Measurements from ENCODE around the gene MYO1F. TPM values are rescaled to one million over a fixed set of nuclear protein-coding genes. Genes with fewer than 3 reads are reported as not detected.

Gene MYO1F
- total and polyA plus RNA-seq, 2 of the 13 experiments (the other 11 are each of a cell fraction or from before 2014, with no cell fraction given), result 0.09 to 0.13 TPM

- no peak for TF ChIP-seq HBP1 (CRISPR knock-in tag; IDR thresholded peaks at IDR 0.05; ENCODE audit: low read depth)
- TF ChIP-seq SRY (CRISPR knock-in tag; IDR thresholded peaks at IDR 0.05), result no peak
- peak; percentile 37; the same call in 1 of the 2 replicates for TF ChIP-seq HCFC1 (IDR thresholded peaks at IDR 0.05; ENCODE audit: low read depth, low read length)
- peak; percentile 67 for TF ChIP-seq THAP11 (CRISPR knock-in tag; IDR thresholded peaks at IDR 0.05)
- 0 out of 2 replicates have a peak, but pooled peaks have one; percentile 26 for TF ChIP-seq REPIN1 (CRISPR knock-in tag; IDR thresholded peaks at IDR 0.05; ENCODE audit: borderline replicate concordance, low read depth)
Observed at GRCh38 chr19:8552810-8553209, 24.4 kb downstream of the MYO1F start (continued).

- H3K27me3 ChIP-seq (ENCODE audit: control insufficient read depth in 1 of 2, insufficient read depth in 2 of 2, low read length in 2 of 2), result no peaks in the 10 kb centered on the region; a peak in 1 of 5 replicates
- H4K20me1 ChIP-seq (ENCODE audit: insufficient read depth, low read length), result no peaks in the 10 kb centered on the region
- CTCF ChIA-PET (ENCODE audit: low intra/inter-chr PET ratio, low total read pairs), result no interaction called here
- intact Hi-C loops (cut with micrococcal nuclease; ENCODE audit: unreplicated experiment), result no loop called here
- no TSS peak for BruUV-seq (replicated peaks)
- no peak overlapping the region for H3K9ac ChIP-seq (ENCODE audit: insufficient read depth, low read depth, low read length)
- H3K4me2 ChIP-seq (ENCODE audit: low read depth, low read length), result no peak overlapping the region
- DNase-seq (ENCODE audit: low spot score) (no peak), ATAC-seq (no peak), FAIRE-seq (no peak)
- WGBS (ENCODE audit: low lambda C conversion rate), result 53% methylated on average over 4 of the region's 15 CpGs
- no peaks in the 10 kb centered on the region for H3K9me3 ChIP-seq (ENCODE audit: low read length)
- in situ Hi-C loops (cut with HindIII; ENCODE audit: extremely low pct_ligation_motif_present, low pct_unique_long_range_greater_than_20kb), result no loop called here
- H2AFZ ChIP-seq (ENCODE audit: low read length), result no peak overlapping the region
- no peak overlapping the region for H3K4me3 ChIP-seq (replicated peaks in 1 of 3; ENCODE audit: insufficient read depth in 1 of 3, low read depth in 2 of 3, low read length in 3 of 3)
- POLR2A ChIA-PET, result no interaction called here
- H3K36me3 ChIP-seq (replicated peaks in 1 of 2; ENCODE audit: control insufficient read depth in 1 of 2, insufficient read depth in 2 of 2, low read length in 2 of 2), result no peaks in the 10 kb centered on the region
- H3K4me1 ChIP-seq (ENCODE audit: insufficient read depth, low read length), result no peaks in the 10 kb centered on the region
- H3K27ac ChIP-seq (ENCODE audit: extremely low read length, insufficient read depth, low read length), result no peak overlapping the region
- no peaks in the 10 kb centered on the region for H3K79me2 ChIP-seq (ENCODE audit: insufficient read depth, low read length)
- TF ChIP-seq ZNF576 (CRISPR knock-in tag; IDR thresholded peaks at IDR 0.05) (no peak), CERS6 (CRISPR knock-in tag; IDR thresholded peaks at IDR 0.05) (no peak), ZNF12 (CRISPR knock-in tag; IDR thresholded peaks at IDR 0.05) (no peak), ONECUT2 (CRISPR knock-in tag; IDR thresholded peaks at IDR 0.05) (no peak), AGO2 (optimal IDR thresholded peaks at IDR 0.05; ENCODE audit: low read depth, low read length) (no peak), CREB1 (IDR thresholded peaks at IDR 0.05) (no peak), CREB1 (CRISPR knock-in tag; IDR thresholded peaks at IDR 0.05) (no peak), ZNF776 (CRISPR knock-in tag; IDR thresholded peaks at IDR 0.05) (no peak), ZNF264 (CRISPR knock-in tag; IDR thresholded peaks at IDR 0.05) (no peak), DMTF1 (CRISPR knock-in tag; IDR thresholded peaks at IDR 0.05) (no peak), NCOA5 (CRISPR knock-in tag; IDR thresholded peaks at IDR 0.05) (no peak), MTERF4 (CRISPR knock-in tag; IDR thresholded peaks at IDR 0.05) (no peak), ELF1 (CRISPR knock-in tag; IDR thresholded peaks at IDR 0.05) (no peak), ZNF619 (CRISPR knock-in tag; IDR thresholded peaks at IDR 0.05) (no peak)
Observed at GRCh38 chr19:8550070-8550469, 27.2 kb downstream of the MYO1F start.

Measured in HepG2 (cell line).